SHP77 (cell line): ENCODE data around the gene COL27A1.

Experiments used
- DNase-seq, 2 experiments: peaks; one replicate each; lab custom pipeline; 2025; lab: John Stamatoyannopoulos, UW

The COL27A1 gene

DNA sequence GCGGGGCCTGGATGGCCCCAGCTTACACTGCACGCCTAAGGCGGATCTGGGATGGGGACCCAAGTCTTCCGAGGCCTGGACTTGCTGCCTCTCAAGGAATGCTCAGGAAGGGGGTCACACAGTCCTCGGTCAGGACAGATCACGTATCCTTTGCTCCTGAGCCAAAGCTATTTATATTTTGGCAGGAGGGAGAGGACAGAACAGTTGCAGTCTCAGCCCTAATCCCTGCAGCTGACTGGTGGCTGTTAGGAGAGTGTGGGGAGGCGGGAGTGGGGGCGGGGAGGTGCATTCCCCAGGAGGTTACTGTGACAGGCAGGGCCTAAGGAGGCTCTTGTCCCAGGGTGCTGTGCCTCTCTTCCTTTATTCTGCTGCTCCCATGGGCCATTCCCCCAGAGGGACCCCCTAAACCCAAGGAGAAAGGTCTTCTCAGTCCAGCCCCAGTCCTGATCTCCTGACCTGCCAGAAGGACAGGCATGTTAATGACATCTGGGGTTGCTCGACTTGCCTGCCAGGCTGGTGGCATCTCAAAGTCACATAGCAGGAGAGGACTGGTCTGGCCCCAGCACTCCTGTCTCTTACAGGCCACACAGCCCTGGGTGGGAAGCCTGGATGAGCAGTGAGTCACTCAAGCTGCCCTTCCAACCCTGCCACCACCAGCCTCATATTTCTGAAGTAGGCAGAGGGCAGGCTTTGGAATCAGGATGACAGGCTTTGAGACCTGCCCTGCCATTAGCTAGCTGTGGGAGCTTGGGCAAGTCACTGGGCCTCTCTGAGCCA lies 51.9 kb downstream of the COL27A1 start:
- no peak for DNase-seq

DNA sequence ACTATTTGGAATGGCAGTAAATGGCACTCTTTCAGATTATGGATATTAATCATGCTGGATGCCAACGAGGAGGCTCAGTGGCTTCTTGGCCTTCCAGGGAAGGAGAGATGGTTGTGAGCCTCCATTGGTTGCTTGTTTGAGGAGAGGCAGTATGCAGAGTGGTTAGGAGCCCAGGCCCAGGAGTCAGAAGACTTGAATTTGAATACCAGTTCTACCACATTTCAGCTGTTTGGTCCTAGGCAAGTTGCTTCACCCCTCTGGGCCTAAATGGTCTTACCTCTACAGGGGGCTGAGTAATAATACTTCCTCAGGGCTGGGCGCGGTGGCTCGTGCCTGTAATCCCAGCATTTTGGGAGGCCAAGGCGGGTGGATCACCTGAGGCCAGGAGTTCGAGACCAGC lies 52.5 kb downstream of the COL27A1 start:
- no peak for DNase-seq

DNA sequence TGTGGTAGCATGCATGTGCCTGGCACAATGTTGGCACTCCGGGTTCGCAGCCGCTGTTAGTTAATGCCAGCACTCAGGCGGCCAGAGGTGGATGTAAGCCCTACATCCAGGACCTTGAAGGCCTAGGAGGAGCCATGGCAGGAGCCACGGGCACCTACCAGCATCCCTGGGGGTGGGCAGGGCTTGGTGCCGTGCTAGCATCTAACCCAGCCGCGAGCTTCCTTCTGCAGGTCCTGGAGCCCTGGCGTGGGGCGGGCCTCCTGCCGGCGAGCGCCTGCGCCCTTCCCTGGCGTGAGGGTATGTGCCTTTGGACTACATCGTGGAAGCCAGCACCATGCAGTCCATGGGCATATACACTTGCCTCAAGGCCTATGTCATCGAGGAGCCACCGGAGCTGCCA lies 53.8 kb downstream of the COL27A1 start:
- DNase-seq, result no peak

DNA sequence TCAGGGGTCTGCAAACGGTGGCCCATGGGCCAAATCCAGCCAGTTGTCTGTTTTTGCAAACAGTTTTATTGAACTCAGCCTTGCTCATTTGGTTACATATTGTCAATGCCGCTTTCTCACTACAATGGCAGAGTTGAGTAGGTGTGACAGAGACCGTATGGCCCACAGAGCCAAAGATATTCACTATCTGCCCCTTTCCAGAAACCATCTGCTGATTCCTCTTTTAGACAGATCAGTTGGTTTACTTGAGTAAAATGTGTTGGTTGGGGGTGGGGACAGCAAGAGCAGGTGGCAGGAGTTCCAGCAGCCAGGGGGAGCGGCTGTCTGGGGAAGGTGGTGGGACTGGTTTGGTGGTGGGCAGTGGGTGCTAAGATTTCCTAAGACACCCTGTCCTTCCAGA lies 54.8 kb downstream of the COL27A1 start:
- DNase-seq, result no peak

DNA sequence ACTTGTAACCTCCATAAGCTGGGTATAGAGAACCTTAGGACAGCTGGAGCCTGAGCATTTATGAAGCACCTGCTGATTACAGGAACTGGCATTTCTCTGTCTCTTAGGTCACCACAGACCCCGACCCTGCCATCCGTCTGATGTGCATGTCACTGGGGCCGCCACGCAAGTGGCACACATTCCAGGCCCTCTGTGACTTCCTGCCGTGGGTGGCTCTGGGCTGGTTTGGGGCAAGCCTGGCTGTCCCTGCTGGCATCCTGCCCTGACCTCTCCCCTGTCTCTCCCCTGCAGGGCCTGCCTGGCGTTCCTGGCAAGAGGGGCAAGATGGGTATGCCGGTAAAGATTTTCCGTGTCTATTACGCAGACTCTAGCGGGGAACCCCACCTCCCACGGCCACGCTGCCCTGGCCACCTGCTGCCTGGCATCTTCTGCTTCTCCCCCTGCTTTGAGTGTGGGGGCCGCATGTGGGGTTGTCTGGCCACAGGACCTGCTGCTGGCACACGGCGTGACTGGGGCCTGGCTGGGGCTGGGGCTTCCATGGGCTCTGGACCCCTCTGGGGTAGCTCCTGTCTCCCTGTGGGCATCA lies 55.4 kb downstream of the COL27A1 start:
- no peak for DNase-seq

DNA sequence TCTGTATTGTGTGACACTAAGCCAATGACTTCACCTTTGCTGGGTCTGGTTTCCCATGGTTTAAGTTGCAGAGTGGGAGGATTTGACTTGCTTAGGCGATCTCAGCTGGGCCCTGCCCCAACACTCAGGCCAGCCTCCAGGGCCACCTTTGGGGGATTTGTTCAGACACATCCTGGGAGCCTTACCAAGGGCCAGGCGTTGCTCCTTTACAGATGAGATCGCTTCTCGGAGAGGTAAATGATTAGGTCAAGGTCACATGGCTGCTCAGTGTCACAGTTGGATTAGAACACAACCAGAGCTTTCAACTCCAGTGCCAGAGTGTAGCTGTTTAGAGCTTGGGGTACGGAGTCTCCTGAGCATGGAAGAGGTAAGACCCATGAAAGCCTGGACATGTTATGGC lies 57.5 kb downstream of the COL27A1 start:
- no peak for DNase-seq

DNA sequence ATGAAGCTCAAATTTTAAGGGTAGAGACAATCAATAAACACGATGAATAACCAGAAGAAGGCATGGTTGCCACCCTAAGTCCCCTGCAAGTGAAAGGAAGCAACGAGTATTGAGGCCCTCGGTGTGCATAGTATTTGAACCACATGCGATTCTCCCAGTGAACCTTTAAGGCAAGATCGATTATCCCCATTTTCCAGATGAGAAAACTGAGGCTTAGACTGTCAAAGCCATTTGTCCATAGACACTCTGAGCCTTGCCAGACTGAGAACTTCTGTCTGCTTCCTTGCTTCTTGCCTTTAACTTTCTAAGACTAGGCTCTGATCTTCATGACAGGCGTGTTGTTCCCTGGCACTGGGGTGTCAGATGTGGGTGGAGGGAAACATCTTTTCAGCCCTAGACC lies 58.2 kb downstream of the COL27A1 start:
- DNase-seq, result no peak

DNA sequence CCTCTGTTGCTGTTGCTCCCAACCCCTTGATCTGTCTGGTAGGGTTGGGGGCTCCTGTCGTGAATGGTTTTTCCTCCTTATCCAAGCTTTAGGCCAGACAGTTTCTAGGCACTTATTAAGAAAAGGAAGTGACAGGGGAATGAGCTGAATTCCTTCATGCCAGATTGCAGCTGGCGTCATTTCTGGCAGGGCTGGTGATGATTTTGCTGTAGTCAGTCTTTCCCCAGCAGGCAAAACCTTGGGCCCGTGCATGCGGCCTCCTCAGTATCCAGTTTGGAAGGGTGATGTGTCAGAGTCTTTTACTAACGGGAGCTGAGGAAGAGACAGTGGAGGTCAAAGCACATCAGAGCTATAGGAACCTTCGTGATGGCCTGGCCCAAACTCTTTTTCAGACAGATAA lies 58.8 kb downstream of the COL27A1 start:
- no peak for DNase-seq

DNA sequence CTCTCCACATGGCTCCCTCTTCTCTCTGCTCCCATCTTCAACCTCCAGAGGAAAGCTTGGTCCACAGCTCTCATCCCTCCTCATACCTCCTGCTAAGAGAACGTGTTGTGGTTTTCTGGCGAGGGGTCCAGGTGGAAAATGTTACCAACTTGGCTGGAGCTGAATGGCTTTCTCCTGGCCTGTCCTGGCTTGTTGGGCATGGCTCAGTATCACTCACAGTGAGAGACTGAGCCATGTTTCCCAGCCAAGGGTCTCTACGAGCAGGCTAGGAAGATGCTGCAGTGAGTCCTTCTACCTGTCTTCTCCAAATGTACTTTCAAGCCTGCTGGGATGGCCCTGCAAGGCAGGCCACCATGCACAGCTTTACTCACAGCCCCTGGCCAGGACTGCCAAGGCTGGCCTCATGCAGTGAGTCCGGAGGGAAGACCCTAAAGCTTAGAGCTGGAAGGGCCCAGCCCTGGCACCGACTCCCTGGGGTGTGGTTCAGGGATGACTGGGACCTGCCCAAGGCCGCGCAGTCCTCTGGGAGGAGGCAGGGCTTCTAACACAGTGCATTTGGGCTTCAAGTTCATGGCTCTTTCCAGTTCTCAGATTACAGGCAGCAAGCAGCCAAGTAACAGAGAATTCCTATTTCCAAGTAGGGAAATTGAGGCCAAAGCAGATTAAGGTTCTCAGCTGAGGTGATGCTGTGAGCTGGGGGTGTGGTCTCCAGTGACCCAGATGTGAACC lies 59.5 kb downstream of the COL27A1 start:
- no peak for DNase-seq

DNA sequence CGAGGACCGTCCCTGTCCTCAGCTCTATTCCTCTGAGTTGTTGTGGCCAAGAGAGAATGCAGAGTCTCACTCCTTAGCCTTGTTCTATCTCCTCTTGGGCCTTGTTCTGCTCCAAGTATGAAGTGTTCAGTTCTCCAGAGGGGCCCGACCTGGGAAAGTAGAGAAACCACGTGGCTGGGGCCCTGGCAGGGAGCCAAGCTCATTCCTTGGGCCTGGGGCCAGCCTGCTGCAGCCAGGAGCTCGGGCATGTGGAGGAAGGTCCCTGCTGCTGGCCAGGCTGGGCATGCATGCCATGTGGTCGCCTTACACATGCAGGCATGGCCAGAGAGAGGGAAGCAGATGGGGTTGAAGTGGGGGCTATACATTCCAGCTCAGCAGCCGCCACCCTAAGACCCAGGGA lies 60.7 kb downstream of the COL27A1 start:
- DNase-seq, result no peak

DNA sequence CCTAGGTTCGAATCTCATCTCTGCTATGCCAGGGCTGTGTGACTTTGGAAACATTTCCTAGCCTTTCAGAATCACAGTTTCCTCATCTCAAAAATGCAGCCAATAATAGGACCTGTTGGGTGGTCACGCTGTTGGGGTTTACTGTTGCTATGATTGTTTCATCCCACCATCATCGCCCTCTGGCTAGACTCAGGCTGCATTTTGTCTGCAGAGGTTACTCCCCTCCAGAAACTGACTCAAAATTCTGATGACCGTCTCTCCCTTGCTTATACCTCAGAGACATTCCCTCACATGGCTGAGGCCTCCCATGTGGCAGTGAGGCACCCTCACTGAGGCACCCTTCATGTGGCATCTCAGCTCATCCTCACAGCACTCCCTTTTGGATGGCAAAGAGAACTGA lies 61.6 kb downstream of the COL27A1 start:
- no peak for DNase-seq

DNA sequence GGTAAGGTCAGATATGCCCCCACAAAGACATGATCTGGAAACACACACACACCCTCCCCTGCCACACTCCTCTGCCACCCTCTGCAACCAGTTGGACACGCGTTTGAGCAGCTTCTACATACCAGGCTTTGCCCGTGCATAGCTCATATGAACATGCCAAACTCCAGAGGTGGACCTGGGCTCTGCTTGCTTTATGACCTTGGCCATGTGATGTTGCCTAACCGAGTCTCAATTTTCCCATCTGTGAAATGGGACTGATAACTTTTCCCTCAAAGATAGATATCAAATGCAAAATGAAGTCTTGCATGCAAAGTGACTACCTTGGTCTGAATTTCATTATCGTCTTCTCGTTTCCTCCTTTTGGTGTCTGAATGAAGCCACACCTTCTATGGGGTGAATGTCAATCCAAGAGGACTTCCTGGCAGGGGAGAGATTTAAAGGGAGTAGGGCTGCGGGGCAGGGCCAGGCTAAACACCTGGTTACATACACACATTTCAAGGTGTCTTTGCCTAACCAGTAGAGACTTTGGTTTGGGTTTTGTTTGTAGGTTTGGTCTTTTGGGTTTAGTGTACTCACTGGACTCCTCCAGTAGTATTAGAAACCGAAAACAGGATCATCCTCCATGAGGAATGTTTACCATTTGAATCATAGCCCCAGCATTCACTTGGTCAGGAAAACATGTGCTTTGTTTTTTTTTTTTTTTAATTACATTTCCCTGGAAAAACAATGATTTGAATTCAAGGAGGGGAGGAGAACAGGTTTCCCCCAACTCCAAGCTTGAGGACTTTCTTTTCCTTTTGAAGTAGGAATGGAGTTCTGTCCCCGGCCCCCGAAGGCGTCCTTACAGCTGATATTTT lies 63.2 kb downstream of the COL27A1 start:
- DNase-seq, result no peak

DNA sequence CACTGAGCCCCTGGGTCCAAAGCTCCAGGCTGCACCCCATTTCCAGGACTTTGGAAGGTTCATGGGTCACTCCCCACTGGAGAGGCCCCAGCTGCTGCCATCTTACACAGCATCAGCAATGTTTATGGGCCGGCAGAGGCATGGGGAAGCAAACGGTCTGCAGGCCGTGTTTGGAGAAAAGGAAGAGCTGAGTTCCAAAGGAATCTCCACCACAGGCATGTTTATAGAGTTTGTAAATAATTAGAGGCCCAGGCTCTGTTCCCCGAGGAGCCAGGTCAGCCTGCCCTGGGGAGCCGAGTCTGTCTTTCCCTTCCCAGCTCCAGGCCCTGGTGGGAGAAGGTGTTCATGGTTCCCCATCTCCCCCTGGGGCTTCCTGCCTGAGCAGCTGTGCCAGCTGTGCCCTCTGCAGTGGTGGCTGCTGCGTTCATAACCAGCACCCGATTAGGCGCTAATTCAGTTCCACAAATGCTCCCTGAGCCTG lies 64.8 kb downstream of the COL27A1 start:
- no peak for DNase-seq

DNA sequence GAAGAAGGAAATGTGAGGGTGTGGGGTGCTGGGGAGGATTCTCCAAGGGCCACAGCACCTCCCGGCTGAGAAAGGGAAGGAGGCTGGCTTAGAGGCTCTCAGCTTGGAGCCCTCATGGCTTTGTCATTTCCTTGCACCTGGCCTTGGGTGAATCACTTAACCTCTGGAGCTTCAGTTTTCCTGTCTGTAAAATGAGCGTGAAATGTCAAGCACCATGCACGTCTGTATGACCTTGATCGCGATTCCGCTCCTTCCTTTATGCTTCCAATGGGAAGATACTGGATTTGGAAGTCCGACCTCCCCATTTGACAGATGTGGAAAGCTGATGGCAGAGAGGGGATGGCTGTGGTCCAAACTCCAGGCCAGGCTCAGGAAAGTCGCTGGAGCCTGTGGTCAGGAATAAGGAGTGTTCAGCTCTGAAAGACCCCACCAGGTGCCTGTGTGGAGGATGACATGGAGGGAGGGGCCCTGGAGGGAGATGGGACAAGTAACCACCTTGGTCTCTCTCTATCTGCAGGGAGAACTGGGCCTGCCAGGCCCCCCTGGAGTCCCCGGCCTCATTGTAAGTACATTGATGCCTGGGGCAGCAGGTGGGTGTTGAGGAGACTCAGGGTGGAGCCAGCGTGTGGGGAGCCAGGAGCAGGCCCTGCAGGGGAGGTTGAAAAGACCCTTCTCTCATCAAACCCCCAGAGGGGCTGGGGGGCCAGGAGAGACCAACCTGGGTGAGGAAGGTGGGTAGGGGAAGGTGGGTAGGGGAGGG lies 66.5 kb downstream of the COL27A1 start:
- DNase-seq, result no peak

DNA sequence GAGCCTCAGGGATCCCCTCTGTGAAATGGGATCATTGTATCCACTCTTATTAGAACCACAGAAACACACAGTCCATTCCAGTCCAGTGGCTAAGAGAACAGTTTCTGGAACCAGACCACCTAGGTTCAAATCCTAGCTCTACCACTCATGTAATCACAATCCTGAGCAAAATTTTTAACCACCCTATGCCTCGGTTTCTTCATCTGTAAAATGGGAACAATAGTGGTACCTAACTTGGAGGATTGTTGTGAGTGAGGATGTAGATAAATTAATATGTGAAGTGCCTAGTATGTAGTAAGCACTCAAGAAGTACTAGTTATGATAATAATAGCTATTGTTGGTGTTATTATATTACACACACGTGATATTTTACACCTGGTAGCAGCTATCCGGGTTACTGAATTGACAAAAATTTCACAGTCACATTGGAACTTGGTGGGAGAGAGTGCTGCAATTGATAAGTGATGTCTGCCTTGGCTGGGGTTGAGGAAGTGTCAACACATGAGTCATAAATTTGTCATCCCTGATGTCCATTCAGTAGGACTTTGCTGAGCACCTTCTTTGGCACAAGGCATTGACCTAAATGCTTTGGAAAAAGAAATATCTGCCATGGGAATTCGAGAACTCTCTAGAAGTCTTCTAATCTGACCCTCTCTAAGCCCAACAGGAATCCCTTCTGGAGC lies 68.4 kb downstream of the COL27A1 start:
- DNase-seq, result no peak

DNA sequence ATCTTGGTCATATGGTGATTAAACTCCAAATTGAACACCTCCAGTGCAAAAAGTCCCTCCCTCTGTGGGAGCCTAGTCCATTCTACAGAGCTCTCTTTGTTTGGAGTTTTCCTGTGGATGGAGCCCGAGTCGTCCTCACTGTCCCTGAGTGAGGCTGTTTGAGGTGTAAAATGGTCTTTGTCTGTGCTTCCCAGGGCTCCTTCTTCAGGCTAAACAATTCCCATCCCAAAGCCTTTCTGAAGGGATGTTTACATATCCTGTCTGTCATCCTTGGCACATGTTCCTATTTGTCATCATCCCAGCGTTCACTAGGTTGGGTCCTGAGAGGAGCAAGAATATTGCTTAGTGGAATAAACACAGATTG lies 68.9 kb downstream of the COL27A1 start:
- no peak for DNase-seq

DNA sequence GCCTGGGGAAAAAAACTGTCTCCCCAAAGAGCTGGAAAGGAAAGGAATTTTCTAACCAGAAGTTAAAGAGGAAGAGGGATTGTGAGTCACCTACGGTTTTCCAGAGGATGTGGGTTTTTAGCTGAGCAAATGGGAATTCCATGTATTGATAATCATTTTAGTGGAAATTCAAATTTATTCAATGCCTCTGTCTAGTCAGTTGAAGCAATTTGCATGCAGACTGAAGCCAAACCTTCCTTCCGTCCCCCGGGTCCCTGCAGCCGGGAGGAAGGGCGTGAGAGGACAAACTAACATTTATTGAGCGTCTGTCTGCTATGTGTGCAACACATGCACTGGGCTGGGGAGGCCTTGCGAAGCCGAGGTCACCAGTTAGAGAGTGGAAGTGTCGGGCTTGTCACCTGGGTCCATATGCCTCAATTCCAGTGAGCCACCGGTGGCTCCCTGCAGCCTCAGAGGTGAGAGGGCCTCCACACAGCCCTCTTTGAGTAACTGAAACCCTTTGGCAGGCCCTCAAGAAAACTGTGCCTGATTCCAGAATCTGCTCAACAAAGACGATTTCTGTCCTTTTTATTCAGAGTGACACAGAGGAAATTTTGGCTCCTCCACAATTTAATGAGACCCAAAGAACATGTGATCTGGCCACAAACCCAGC lies 70.3 kb downstream of the COL27A1 start:
- DNase-seq, result no peak

DNA sequence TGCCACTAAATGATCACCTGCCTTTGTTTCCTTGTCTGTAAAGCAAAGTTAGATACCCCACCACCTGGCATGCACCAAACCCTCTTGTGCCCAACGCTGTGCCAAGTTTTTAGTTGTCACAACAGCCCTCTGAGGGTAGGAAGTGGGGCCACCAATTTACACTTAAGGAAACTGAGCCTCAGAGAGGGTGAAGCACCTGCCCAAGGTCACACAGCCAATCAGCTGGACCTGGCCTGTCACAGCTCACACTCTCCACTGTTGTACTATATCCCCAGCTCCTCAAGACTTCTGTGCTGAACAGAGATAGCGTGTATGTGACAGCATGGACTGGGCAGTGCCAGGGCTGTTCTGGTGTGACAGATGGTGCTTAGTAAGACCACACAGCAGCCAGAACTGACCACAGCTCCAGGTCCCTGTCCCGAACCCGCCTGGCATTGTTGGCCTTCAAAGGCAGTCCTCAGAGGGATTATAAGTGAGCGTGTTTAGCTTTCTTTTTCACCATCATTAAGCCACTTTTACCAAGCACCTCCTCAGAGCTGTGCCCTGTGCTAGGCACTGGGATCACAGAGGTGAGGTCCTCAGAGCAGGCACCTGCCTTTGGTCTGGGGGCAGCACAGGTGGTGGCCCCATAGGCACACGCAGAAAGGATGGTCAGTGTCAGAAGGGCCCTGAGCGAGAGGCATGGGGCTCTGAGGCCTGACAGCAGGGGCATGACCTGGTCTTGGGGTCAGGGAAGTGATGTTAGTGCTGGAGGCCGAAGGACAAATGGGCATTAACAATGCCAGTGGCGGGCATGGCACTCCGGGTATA lies 71.1 kb downstream of the COL27A1 start:
- no peak for DNase-seq

DNA sequence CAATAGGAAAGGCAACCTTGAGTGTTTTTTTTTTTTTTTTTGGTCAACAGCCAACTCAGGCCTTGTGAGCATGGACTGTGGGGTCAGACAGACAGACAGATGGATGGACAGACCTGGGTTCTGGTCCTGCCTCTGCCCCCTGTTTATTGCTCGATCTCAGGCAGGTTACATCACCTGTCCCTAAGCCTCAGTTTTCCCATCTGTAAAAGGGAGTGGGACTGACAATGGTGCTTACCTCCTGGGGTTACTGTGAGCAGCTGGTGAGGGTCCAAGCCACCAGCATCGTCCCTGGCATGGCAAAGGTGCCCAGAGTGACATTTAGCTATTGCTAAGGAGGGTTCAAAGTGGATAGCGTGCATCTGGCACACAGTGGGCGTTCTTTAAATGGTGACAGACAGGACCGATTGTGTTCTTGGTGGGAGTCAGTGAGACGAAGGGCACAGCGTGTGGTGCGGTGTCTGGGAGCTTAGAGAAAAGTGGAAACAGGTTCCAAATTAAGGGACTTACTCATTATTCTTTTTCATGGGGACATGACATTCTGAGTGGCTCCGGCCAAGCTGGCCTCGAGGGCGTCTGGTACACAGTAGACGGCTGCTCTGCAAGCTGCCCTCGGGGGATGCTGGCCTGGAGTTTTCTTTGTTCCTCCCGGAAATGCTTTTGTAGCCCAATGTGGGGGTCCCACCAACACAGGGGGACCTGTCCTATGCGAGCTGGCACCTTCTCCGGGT lies 72.1 kb downstream of the COL27A1 start:
- no peak for DNase-seq
